Activated effector memory CD4-positive, alpha-beta T cell treated with anti-CD3 and anti-CD28 coated beads, Interleukin-2, amount 50 U/mL, for 16 hours (primary cell): ENCODE results near the gene CHST11.
"Not testable (repeated sequence)": the region's sequence is repeated elsewhere in the genome, so short reads cannot be mapped to it uniquely, and the experiment has no call there.

Source experiments
- DNase-seq: peaks from one replicate; pipeline ENCODE4 v3.0.0-alpha.2; 2020

Gene CHST11

GRCh38 chr12:104610513-104611235 is 153.9 kb downstream of the CHST11 start:
- DNase-seq = no peak

DNA sequence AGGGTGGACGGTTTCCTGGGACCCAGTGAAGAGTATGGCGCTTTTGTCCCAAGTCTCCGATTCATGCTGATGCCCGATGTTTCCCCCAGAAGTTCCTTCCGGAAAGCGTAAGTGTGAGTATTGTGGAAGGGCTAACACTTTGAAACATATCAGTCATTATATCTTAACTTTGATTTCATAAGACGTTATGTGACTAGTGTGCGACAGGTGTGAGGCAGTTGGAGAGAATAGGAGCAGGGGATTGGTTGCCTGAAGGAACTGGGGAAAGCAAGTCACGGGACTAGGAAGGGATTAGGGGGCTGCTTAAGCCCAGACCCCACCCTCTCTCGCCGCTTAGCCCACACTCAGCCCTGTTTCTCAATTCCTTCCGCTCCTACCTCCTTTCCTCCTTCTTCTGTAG is 154.9 kb downstream of the CHST11 start:
- no peak for DNase-seq

DNA sequence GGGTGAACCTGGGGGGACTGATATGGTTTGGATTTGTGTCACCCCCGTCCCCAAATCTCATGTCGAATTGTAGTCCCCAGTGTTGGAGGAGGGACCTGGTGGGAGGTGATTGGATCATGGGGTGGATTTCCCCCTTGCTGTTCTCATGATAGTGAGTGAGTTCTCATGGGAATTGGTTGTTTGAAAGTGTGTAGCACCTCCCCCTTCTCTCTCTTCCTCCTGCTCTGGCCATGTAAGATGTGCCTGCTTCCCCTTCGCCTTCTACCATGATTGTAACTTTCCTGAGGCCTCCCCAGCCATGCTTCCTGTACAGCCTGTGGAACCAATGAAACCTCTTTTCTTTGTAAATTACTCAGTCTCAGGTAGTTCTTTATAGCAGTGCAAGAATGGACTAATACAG is 156.6 kb downstream of the CHST11 start:
- not testable (repeated sequence) for DNase-seq

GRCh38 chr12:104615048-104615561 is 158.4 kb downstream of the CHST11 start:
- DNase-seq = no peak

- no peak for DNase-seq
These were observed 161.9 kb downstream of the CHST11 start for GRCh38 chr12:104618691-104619090.

DNA sequence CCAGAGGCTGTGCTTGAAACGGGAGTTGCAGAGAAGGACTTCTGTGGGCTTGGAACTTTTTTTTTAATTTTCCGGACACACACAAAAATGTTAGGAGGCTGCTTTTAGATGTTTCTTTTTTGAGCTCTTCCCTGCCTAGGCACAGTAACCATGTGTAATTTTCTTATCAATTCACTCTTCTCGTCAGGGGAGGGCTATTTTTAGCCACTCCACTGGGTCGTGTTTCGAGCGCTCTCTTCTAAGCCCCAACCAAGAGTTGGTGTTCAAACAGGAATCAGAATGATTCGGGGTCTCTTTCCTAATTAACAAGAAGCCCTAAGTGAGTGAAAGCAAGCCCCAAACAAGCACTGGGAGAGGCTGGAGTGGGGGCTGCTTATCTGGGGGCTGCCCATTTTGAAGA is 162.6 kb downstream of the CHST11 start:
- no peak for DNase-seq

GRCh38 chr12:104620837-104621531 is 164.2 kb downstream of the CHST11 start:
- DNase-seq = no peak

DNA sequence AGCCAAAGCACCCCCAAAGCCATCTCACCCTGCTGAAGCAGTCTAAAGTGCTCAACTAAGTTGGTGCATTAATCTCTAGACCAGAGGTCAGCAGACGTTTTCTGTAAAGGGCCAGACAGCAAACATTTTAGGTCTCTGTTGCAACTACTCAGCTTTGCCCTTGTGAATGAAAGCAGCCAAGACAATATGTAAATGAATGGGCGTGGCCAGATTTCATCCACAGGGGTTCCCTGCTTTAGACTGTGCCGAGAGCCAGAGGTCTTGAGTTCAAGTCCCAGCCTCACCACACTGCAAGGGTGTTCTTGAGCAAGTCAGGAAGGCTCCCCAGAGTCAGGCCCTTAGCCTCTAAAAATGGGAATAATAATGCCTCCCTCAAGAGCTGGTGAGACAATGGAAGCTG is 166.2 kb downstream of the CHST11 start:
- no peak for DNase-seq

DNA sequence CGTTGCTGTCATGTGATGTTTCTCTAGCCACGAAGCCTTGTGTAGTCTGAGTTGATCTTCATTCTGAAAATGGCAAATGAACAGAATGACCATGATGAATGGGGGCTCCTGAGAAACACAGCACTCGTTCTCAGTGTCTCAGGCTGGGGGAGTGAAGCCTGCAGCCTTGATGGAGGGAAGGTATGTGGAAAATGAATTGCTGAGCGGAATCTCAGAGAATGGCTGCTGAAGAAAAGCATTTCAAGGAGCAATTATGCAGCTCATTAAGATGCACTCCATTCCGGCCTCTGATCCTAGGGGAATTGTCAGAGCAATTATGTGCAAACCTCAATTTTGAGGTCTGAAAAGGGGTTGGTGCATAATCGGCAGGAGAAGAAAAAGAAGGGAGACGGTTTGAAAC is 167.1 kb downstream of the CHST11 start:
- DNase-seq = no peak

DNA sequence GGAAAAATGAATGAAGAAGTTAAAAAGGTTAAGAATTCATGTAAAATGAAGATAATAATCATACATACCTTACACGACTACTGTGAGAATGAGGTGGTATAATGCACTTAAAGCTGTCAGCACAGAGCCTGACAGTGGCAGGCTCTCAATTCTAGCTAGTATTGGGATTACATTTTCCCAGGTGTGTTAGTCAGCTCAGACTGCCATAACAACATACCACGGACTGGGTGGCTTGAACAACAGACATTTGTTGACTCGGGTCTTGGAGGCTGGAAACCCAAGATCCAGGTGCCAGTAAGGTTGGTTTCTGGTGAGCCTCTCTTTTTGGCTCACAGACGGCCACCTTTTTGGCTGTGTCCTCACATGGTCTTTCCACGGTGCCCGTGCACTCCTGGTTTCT is 167.8 kb downstream of the CHST11 start:
- no peak for DNase-seq

DNA sequence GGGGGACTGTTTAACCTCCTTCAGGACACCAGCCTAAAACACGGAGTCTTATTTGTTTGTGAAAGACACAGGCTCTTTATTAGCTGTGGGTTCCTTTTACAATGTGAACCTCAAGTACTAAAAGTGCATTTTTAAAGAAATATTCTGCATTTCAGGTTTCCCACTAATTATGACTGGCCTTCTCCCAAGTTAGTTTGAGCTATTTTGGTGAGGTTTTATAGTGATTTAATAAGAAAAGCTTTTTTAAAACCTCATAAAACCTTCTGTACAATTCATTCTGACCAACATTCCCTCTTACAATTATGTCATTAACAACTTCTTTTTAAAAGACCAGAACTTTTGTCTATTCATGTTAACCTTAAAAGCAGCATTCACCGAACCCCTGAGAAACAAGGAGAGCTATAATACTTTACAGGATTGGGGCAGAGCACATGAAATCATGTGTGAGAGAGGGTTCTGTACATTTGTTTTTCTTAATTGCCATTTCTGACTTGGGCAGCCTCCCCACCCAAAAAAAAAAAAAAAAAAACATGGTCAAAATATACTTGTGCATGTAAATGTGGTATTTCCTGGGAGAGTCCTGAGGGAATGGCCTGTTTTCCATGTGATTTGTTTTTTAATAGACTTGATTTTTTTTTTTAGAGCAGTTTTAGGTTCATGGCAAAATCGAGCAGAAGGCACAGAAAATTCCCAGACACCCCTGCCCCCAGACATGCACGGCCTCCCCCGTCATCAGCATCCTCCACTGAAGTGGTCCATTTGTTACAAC is 169.5 kb downstream of the CHST11 start:
- DNase-seq = no peak

- DNase-seq = no peak
These were observed 170.7 kb downstream of the CHST11 start for GRCh38 chr12:104627231-104627989.

DNA sequence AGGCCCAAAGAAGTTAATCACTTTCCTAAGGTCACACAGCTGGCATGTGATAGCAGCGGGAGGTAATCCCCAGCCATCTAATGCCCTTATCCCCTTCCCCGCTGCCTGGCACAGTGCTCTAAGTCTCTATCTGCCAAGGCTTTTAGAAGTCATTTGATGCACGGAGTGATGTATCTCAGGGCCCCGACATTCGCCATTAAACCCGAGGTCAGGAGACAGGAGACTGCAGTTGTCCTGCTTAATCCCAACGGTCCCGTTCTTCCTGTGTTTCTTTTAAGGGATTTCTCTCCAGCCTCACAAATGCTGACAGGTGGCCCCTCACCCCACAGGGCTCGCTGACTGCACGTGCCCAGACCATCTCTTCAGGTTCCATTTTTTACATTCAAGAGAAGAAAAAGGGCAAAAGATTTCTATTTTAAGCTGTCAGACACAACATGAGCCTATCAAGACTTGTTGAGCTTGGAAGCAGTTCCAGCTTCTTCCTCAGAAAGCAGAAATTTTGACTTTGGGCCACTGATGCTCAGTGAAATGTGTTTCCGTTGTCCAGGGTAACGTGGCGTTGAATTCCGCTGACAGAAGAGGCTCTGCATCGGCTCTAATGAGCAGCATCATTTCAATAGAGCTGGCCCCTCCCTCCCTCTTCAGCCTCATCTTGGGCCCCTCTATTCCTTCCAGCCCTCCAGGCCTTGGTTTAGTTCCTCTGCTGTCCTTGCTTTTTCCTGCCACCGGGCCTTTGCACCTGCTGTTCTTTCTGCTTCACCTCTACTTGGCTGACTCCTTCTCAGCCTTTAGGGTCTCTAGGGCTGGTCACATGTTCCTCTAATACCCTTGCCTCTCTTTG is 171.5 kb downstream of the CHST11 start:
- DNase-seq = no peak

- no peak for DNase-seq
These were observed 172.0 kb downstream of the CHST11 start for GRCh38 chr12:104628831-104629135.

DNA sequence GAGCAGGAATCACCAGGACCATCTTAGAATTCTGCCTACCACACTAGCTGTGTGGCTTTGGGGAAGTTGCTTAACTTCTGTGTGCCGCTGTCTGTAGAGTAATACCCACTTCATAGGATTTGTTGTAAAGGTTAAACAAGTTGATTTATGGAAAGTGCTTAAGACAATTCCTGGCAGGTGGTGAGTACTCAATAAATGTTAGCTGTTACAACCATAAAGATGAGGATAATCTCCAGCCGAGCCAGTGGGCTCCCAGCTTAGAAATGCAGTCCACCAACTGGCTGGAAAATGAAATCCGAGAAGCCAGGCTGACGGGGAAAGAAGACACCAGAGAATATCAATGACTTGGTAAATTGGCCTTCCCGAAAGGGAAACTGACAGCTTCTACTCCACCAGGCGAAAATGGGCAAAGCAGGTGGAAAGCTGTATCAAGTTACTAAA is 173.5 kb downstream of the CHST11 start:
- no peak for DNase-seq

DNA sequence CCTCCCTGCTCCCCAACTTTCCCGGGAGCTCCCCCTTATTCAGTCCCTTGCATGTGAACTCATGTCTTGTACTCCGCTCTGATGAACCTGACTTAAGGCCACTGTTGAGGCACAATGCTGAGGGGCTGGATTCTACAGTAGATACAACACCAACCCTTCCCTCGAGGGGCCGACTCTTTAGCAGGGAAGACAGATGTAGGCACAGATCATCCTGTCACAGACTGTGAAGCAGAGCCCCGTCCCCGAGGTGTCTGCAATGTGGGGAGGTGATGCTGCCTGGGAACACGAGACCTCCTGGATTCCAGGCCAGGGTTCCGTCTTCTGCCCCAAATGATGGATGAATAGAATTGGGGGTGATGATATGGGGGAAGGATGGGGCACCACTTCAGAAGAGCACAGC is 175.1 kb downstream of the CHST11 start:
- no peak for DNase-seq

DNA sequence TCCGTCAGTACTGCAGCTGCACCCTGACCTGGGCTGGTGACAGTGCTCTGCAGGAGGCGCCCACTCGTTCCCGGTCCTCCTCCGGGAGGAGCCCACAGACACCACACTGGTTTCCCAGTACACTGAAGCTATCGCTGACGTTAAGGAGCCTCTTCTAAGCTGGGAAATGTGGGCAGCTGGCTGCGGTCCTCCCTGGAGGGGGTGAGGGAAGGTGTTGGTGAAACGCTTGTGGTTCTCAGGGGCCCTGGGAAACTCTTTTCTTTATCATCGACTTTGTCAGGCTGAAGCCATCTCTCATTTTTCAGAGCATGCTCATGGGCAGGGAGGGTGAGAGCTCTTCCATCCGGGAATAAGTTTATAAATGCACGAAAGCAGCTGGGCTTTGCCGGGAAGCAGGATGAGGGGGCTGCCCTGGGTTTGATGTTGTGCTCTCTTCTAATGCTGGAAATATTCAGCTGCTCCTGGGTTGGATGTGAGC is 176.0 kb downstream of the CHST11 start:
- no peak for DNase-seq

- no peak for DNase-seq
These were observed 177.3 kb downstream of the CHST11 start for GRCh38 chr12:104634044-104634443.

DNA sequence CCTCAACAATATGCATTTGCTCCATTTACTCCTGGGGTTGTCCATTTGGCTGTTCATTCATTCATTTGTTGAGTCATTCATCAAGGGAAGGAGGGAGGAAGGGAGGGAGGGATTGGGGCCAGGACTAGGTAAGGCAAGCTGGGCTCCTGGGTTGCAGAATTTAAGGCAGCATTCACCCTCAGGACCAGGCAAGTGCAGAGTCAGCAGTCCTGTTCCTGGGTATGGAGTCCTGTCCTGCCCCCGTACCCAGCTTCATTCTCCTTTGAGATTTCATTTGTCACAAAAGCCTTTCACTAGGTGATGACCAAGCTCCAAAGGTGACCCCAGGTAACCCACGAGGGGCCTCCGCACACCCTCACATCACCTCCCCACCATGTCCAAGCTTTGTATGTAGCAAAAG is 178.1 kb downstream of the CHST11 start:
- no peak for DNase-seq

DNA sequence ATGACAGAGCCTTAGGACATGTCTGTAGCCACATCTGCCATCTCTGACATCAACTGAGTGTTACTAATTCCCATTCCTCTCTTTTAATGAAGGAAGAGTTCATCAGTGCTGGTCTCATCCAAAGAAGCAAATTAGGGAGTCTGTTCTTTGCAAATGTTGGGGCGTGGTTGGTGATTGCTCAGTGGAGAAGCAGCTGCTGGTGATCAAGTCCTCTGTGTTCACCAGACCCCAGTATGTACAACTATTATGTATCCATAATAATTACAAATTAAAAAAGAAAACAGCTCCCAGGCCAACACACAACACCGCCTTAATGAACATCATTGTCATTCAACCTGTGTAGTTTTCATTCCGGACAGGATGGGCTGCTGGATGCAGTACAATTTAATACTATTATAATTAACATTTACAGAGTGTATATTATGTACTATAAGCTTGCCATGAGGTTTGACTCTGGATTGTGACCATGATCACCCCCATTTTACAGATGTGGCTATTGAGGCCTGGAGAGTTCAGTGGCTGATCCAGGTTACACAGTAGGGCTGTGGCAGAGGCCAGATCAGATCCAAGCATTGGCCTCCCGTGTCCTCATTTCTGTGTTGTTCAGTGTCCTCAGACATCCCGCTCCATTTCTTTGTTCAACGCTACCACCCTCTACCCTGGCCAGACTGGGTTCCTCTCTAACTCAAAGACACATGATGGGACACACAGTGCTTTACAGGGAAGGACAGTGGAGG is 179.0 kb downstream of the CHST11 start:
- DNase-seq = no peak

DNA sequence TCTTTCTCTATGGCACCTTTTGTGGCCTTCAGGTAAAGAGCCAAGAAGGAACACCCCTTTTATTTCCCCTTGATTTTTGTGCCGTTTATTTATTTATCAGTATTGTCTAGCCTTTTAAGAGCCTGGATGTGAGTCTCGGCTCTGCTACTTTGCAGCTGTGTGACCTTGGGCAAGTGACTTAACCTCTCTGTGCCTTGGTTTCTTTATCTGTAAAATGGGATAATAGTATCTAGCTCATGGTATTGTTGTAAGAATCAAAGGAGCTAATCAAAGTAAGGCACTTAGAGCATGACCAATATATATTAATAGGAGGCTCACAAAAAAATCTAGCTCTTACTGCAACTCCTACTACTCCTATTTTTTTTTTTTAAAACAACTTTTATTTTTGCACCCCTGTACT is 179.7 kb downstream of the CHST11 start:
- DNase-seq = no peak
